Umbilical cord (tissue), 2 donors: ENCODE results near the gene PRAMEF27. TPM values are rescaled to one million over a fixed set of nuclear protein-coding genes. Genes with fewer than 3 reads are reported as not detected.
"Not testable (repeated sequence)": the region's sequence is repeated elsewhere in the genome, so short reads cannot be mapped to it uniquely, and the experiment has no call there.

Experiments used
- DNase-seq: peaks from one replicate; pipeline ENCODE4 v3.0.0-alpha.2; 2015; ENCODE audit warnings: low spot score
- total RNA-seq: library from RNA; depleted of rRNA; stranded (reverse); fragments of >200 nt; gene quantifications from one replicate; pipeline ENCODE4 v1.2.3, GENCODE V29; 2014; ENCODE audit warnings: low replicate concordance; ENCODE audit not compliant: insufficient read depth

PRAMEF27 gene
- not detected for total RNA-seq

- not testable (repeated sequence) for DNase-seq
Measured at GRCh38 chr1:13056475-13056874, at the start of gene PRAMEF27. TSS of gene PRAMEF27 (minus strand) at chr1:13056575. CDS start at chr1:13053659, 2,916 bp downstream.

DNA sequence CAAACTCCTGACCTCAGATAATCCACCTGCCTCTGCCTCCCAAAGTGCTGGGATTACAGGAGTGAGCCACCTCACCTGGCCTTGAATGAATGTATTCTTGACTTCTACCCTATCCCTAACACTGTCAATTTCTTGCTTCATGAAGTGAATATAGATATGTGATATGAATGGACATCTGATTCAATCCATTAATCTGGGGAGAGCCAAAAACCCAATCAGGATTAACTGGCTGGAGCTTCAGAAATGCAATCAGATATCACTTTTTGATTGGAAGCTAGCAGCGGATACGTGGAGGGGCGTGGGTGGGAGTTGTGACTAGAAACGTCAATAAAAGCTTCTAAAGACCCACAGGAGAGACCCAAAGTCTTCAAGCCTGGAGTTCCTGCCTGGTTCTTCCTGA lies 14.1 kb upstream of the PRAMEF27 start, which contains the start of gene PRAMEF25:
Gene PRAMEF25 (plus strand): TSS at position 301 of the 400 bp plus-strand sequence. CDS start 2,920 bp downstream, outside the sequence.
- DNase-seq = not testable (repeated sequence)

GRCh38 chr1:13019846-13020245 lies 36.5 kb downstream of the PRAMEF27 start:
- DNase-seq = not testable (repeated sequence)

DNA sequence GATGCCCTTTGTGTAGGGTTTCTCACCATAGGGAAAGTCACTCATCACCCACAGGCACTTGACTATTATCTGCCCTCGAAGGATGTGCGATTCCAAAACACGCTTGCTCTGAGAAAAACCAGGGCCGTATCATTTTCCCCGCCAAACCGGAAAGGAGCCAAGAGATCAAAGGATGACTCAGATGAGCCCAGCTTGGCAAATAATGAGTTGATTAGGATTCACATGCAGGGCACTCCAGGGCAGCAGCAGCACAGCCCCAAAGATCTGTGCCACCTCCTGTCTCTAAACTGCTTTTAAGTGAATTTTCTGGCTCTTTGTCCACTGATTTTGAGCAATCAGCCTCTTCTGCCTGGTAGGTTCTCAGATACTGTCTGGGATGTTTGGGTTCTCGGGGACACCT lies 44.4 kb downstream of the PRAMEF27 start:
- DNase-seq = not testable (repeated sequence)

DNA sequence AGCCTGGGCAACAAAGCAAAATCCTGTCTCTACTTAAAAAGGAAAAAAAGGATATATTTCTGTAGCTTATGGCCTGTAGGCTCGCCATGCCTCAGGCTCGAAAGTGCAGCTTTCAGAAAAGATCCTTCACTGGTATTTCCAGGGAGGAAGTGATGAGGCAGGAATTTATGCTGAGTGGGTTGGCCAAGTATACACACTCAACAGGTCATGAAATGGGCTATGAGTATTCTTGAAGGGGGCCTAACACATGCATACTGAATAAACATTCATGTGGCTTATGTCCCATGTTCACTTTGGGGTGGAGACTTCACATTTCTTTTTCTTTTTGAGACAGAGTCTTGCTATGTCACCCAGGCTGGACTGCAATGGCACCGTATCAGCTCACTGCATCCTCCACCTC lies 47.0 kb downstream of the PRAMEF27 start:
- not testable (repeated sequence) for DNase-seq

- DNase-seq = not testable (repeated sequence)
Measured at GRCh38 chr1:13005732-13006131, 50.6 kb downstream of the PRAMEF27 start.

Other genes with a start within 250 kb of the PRAMEF27 start
- not detected for gene PRAMEF11, start 225.2 kb downstream of the PRAMEF27 start, total RNA-seq
- 0.72 TPM for gene HNRNPCL1, start 207.9 kb downstream of the PRAMEF27 start, total RNA-seq
- gene PRAMEF2, start 199.5 kb downstream of the PRAMEF27 start, total RNA-seq = 0.72 TPM
- 1.2 TPM for gene PRAMEF4, start 170.4 kb downstream of the PRAMEF27 start, total RNA-seq
- gene PRAMEF10, start 158.3 kb downstream of the PRAMEF27 start, total RNA-seq = 0.48 TPM
- not detected for gene PRAMEF7, start 140.0 kb downstream of the PRAMEF27 start, total RNA-seq
- gene PRAMEF6, start 109.0 kb downstream of the PRAMEF27 start, total RNA-seq = not detected
- 2.9 TPM for gene HNRNPCL3, start 4.2 kb upstream of the PRAMEF27 start, total RNA-seq
- not detected for gene PRAMEF25, start 14.2 kb upstream of the PRAMEF27 start, total RNA-seq
- 2.2 TPM for gene HNRNPCL2, start 60.3 kb upstream of the PRAMEF27 start, total RNA-seq
- gene PRAMEF26, start 99.4 kb upstream of the PRAMEF27 start, total RNA-seq = not detected
- gene HNRNPCL4, start 109.1 kb upstream of the PRAMEF27 start, total RNA-seq = not detected
- gene PRAMEF9, start 115.3 kb upstream of the PRAMEF27 start, total RNA-seq = not detected
- gene PRAMEF13, start 144.8 kb upstream of the PRAMEF27 start, total RNA-seq = not detected
- 1.4 TPM for gene PRAMEF18, start 169.6 kb upstream of the PRAMEF27 start, total RNA-seq
- not detected for gene PRAMEF5, start 197.6 kb upstream of the PRAMEF27 start, total RNA-seq
- gene PRAMEF8, start 228.6 kb upstream of the PRAMEF27 start, total RNA-seq = 0.48 TPM
- not detected for gene PRAMEF33, start 247.0 kb upstream of the PRAMEF27 start, total RNA-seq